SU-DHL-6 (cell line): Measurements from ENCODE around the gene KCTD1.
A peak's percentile ranks its signal among the peaks of the same experiment; 100 is the strongest.

Source experiments
- H2AFZ ChIP-seq: fragments of 200-600 bp; sonication (generic); 2 replicates; pipeline ENCODE4 v1.6.1; 2014; ENCODE audit warnings: low read depth, mild to moderate bottlenecking, moderate library complexity, mixed read lengths, antibody characterized with exemption, low read length; ENCODE audit not compliant: severe bottlenecking
- H3F3A ChIP-seq: fragments of 200-600 bp; shearing (Covaris generic); 2 replicates; pipeline ENCODE4 v1.6.0; 2016; ENCODE audit warnings: antibody characterized with exemption, mild to moderate bottlenecking; ENCODE audit not compliant: insufficient read depth
- H3K27ac ChIP-seq: fragments of 200-600 bp; sonication (generic); 2 replicates; pipeline ENCODE4 v1.5.1; 2016; ENCODE audit warnings: low read depth, mild to moderate bottlenecking, low read length, moderate library complexity, mixed read lengths
- H3K27me3 ChIP-seq: fragments of 200-600 bp; sonication (generic), shearing (Covaris generic); 2 replicates; pipeline ENCODE4 v1.6.0; 2014; ENCODE audit warnings: mild to moderate bottlenecking, low read length
- H3K36me3 ChIP-seq: fragments of 200-600 bp; sonication (generic); 2 replicates; pipeline ENCODE4 v1.6.1; 2014; ENCODE audit warnings: mild to moderate bottlenecking, low read length, mixed read lengths
- H3K4me2 ChIP-seq: fragments of 300-600, 200-600 bp; shearing (Covaris generic), sonication (generic); 2 replicates; pipeline ENCODE4 v1.6.0; 2014; ENCODE audit warnings: low read length, low read depth, mild to moderate bottlenecking; ENCODE audit not compliant: poor library complexity, severe bottlenecking
- H3K4me3 ChIP-seq: fragments of 200-600 bp; sonication (generic); 2 replicates; pipeline ENCODE4 v1.5.1; 2014; ENCODE audit warnings: antibody characterized with exemption, low read length, mild to moderate bottlenecking, mixed read lengths; ENCODE audit not compliant: insufficient read depth, poor library complexity, severe bottlenecking
- H3K79me2 ChIP-seq: fragments of 200-600 bp; sonication (generic); 2 replicates; pipeline ENCODE4 v1.6.1; 2014; ENCODE audit warnings: mild to moderate bottlenecking, low read length, moderate library complexity; ENCODE audit not compliant: insufficient read depth
- H3K9ac ChIP-seq: fragments of 200-600 bp; sonication (generic); 2 replicates; pipeline ENCODE4 v1.7.0; 2014; ENCODE audit warnings: mild to moderate bottlenecking, low read length
- H3K9me2 ChIP-seq: fragments of 200-600 bp; sonication (generic); replicated peaks from 2 replicates; pipeline ENCODE4 v1.6.1; 2014; ENCODE audit warnings: low read length; ENCODE audit not compliant: insufficient read depth
- H3K9me3 ChIP-seq: fragments of 200-600 bp; sonication (generic); 2 replicates; pipeline ENCODE4 v1.6.1; 2014; ENCODE audit warnings: low read length, mixed read lengths; ENCODE audit not compliant: insufficient read depth
- H4K20me1 ChIP-seq: fragments of 200-600 bp; sonication (generic); 2 replicates; pipeline ENCODE4 v1.6.1; 2014; ENCODE audit warnings: low read depth, mild to moderate bottlenecking, antibody characterized with exemption, low read length, moderate library complexity, mixed read lengths
- EZH2phosphoT487 ChIP-seq: fragments of 200-600 bp; sonication (generic), shearing (Covaris generic); conservative IDR thresholded peaks from 2 replicates; pipeline ENCODE4 v1.6.1; 2018; ENCODE audit warnings: mild to moderate bottlenecking, antibody characterized with exemption, low read length, moderate library complexity, mixed read lengths
- TF ChIP-seq, protein P1 (sequence below): fragments of 200-600 bp; sonication (generic); IDR thresholded peaks from one replicate; pipeline ENCODE4 v1.5.1; 2017; ENCODE audit warnings: antibody characterized with exemption, mild to moderate bottlenecking, low read length, moderate library complexity; ENCODE audit not compliant: insufficient read depth, poor library complexity, severe bottlenecking

Gene KCTD1

DNA sequence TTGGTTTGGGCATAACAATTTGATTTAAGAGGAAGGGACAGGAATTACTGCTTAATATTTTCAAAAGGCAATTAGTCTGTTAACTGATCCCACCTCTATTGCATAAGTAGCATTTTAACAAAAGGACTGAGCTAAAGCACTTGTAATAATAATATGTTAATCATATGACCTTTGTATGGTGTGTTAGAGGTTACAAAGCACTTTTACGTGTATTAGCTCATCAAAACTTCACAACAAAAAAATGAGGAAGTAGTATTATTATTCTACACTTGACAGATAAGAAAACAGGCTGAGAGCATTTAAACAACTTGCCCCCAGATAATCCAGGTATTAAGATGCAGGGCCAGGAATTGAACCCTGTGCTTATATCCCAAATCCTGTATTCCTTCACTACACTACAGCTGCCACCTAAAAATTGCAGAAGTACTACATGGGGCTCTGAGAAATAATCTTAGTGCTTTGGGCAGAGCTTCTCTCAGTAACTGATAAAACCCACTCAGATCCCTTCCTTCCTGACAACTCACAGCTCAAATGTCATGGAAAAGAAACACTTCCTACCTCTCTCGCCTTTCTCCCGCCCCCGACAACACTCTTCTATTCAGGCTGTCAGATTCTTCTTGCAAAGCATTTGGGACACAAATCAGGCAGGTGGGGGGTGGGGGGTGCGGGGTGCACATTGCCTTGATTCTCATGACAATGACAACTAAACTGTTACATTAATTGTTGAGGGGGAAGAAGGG, 20.7 kb upstream of the KCTD1 start:
- H3K36me3 ChIP-seq: no peaks in the 10 kb centered on the region
- H3K4me3 ChIP-seq: no peak overlapping the region
- no peak overlapping the region for H2AFZ ChIP-seq
- H3K27ac ChIP-seq: no peak overlapping the region
- H3K9ac ChIP-seq: no peak overlapping the region
- H3K4me2 ChIP-seq: no peak overlapping the region
- no peaks in the 10 kb centered on the region for H3K9me3 ChIP-seq
- no peaks in the 10 kb centered on the region for H3K79me2 ChIP-seq
- TF ChIP-seq, protein P1, sequence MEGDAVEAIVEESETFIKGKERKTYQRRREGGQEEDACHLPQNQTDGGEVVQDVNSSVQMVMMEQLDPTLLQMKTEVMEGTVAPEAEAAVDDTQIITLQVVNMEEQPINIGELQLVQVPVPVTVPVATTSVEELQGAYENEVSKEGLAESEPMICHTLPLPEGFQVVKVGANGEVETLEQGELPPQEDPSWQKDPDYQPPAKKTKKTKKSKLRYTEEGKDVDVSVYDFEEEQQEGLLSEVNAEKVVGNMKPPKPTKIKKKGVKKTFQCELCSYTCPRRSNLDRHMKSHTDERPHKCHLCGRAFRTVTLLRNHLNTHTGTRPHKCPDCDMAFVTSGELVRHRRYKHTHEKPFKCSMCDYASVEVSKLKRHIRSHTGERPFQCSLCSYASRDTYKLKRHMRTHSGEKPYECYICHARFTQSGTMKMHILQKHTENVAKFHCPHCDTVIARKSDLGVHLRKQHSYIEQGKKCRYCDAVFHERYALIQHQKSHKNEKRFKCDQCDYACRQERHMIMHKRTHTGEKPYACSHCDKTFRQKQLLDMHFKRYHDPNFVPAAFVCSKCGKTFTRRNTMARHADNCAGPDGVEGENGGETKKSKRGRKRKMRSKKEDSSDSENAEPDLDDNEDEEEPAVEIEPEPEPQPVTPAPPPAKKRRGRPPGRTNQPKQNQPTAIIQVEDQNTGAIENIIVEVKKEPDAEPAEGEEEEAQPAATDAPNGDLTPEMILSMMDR: no peak
- no peak for TF ChIP-seq EZH2phosphoT487
- H4K20me1 ChIP-seq: no peaks in the 10 kb centered on the region
- no peaks in the 10 kb centered on the region for H3K27me3 ChIP-seq
- H3F3A ChIP-seq: no peaks in the 10 kb centered on the region
- H3K9me2 ChIP-seq: no peaks in the 10 kb centered on the region

DNA sequence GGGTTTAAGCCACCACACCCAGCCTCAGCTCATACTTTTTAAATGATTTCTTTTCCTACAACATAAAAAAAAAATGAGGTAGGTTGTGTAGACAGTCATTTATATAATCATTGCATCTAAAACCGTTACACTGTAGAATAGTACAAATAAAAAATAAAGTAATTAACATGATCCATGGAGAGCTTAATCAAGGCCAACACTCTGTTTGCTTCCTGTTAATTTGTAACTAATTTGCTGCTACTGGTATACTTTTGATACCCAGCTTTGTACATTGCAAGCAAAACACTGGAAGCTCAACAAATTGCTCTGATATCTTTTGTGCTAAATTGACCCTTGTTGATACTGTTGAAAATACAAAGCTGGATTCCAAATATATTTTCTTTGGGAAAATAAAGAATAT, 20.2 kb upstream of the KCTD1 start:
- H3K79me2 ChIP-seq: no peaks in the 10 kb centered on the region
- H3K4me3 ChIP-seq: no peak overlapping the region
- H3K36me3 ChIP-seq: no peaks in the 10 kb centered on the region
- H4K20me1 ChIP-seq: no peaks in the 10 kb centered on the region
- H3K9ac ChIP-seq: no peak overlapping the region
- H3F3A ChIP-seq: no peaks in the 10 kb centered on the region
- TF ChIP-seq, protein P1: no peak
- no peak for TF ChIP-seq EZH2phosphoT487
- H2AFZ ChIP-seq: no peak overlapping the region
- no peaks in the 10 kb centered on the region for H3K9me2 ChIP-seq
- no peak overlapping the region for H3K27ac ChIP-seq
- H3K9me3 ChIP-seq: no peaks in the 10 kb centered on the region
- no peaks in the 10 kb centered on the region for H3K27me3 ChIP-seq
- H3K4me2 ChIP-seq: no peak overlapping the region

DNA sequence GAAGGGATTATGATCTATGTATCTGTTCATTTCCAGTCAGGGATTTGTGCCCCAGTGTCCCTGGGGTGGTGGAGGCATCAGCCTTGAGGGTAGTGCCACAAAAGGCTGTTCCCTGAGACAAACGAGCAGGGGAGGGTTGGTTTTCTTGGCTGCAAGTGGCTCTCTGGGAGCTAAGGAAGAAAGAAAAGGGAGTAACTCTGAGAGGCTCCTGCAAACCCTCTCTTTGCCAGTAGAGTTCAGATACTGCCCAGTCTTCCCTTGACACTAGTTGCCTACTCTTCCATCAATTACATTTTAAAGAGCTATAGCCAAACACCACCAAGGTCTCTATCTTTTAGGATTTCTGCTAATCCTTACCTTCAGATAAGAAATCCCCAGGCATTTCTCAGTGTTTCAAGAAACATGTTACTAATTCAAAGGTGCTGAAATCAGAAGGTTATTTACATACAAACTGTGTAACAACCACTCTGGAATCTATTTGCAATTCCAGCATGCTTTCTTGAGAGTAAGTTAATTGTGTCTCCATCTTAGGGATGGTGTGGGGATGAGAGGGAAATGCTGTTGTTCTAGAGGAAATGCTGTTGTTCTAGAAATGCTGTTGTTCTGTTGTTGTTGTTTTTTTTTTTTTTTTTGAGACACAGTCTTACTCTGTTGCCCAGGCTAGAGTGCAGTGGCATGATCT, 18.7 kb upstream of the KCTD1 start:
- Histone ChIP-seq H3K4me3 (no peak overlapping the region), H2AFZ (no peak overlapping the region), H3K36me3 (no peaks in the 10 kb centered on the region), H3K9me3 (no peaks in the 10 kb centered on the region), H3K9me2 (no peaks in the 10 kb centered on the region), H4K20me1 (no peaks in the 10 kb centered on the region), H3K27ac (no peak overlapping the region), H3K9ac (no peak overlapping the region), H3K79me2 (no peaks in the 10 kb centered on the region), H3K27me3 (no peaks in the 10 kb centered on the region), H3F3A (no peaks in the 10 kb centered on the region), H3K4me2 (no peak overlapping the region)
- TF ChIP-seq EZH2phosphoT487: no peak

DNA sequence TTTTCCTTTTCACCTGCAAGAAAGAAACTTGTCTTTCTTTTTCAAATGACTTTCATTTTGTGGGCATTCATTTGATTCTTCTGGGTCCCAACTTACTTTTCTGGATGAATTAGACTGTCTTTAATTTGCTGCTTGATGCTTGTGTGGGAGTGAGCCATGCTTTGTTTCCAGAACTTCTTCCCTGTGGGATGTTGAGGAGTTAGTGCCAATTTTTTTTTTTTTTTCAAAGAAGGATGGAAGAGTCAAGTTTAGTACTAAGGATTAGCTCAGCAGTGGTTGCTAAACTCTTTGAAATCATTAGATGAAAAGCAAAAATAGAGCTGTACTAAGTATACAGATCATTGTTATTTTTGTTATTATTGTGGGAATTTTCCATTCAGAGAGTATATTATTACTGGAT, 17.2 kb upstream of the KCTD1 start:
- Histone ChIP-seq H3K9ac (no peak overlapping the region), H3K27ac (no peak overlapping the region), H3K9me3 (no peaks in the 10 kb centered on the region), H3K9me2 (no peaks in the 10 kb centered on the region), H4K20me1 (no peaks in the 10 kb centered on the region), H3K4me2 (no peak overlapping the region), H3K36me3 (no peaks in the 10 kb centered on the region), H2AFZ (no peak overlapping the region), H3K27me3 (no peaks in the 10 kb centered on the region), H3K79me2 (no peaks in the 10 kb centered on the region), H3K4me3 (no peak overlapping the region), H3F3A (no peaks in the 10 kb centered on the region)
- TF ChIP-seq, protein P1: no peak
- TF ChIP-seq EZH2phosphoT487: 0 out of 2 replicates have a peak, but pooled peaks have one; percentile 78
